K562 (cell line): ENCODE results near the gene ELF2. TPM values are rescaled to one million over a fixed set of nuclear protein-coding genes. Genes with fewer than 3 reads are reported as not detected.

ENCODE experiments used
- CBFB ChIP-seq: sonication (generic); formaldehyde crosslinking; IDR thresholded peaks from 2 replicates; pipeline ENCODE4 v1.4.0; 2020; ENCODE audit warnings: mild to moderate bottlenecking, missing genetic modification reagents
- CEBPG ChIP-seq, 3 experiments: fragments of 200-800 bp in 1 of 3; sonication (Bioruptor generic) in 1 of 3; sonication (generic) in 1 of 3; formaldehyde crosslinking in 1 of 3; IDR thresholded peaks in 2 of 3; conservative IDR thresholded peaks in 1 of 3; 2 replicates each; pipeline versions ENCODE4 v1.6.1 to v1.8.0; 2016 to 2022; ENCODE audit warnings: missing compliant biosample characterization in 2 of 3, missing genetic modification characterization in 2 of 3, mild to moderate bottlenecking in 1 of 3, missing genetic modification reagents in 1 of 3
- CUX1 ChIP-seq: fragments of 200-800 bp; sonication (Bioruptor generic); IDR thresholded peaks from 2 replicates; pipeline ENCODE4 v1.6.1; 2016; ENCODE audit warnings: missing genetic modification characterization, missing compliant biosample characterization
- ELK3 ChIP-seq: fragments of 450-650 bp; formaldehyde crosslinking; IDR thresholded peaks from 2 replicates; pipeline ENCODE4 v1.4.0; 2020; ENCODE audit warnings: mild to moderate bottlenecking
- ETV1 ChIP-seq: fragments of 450-650 bp; conservative IDR thresholded peaks from 2 replicates; pipeline ENCODE4 v1.6.1; 2016; ENCODE audit warnings: missing genetic modification characterization, control low read depth, low read depth, missing compliant biosample characterization
- IRF2 ChIP-seq: sonication (generic); formaldehyde crosslinking; IDR thresholded peaks from 2 replicates; pipeline ENCODE4 v1.8.1; 2022; ENCODE audit warnings: mild to moderate bottlenecking, missing genetic modification reagents
- MAFG ChIP-seq: fragments of 450-650 bp; conservative IDR thresholded peaks from 2 replicates; pipeline ENCODE4 v1.6.1; 2016; ENCODE audit warnings: missing genetic modification characterization, missing compliant biosample characterization
- PTBP1 ChIP-seq: fragments of 200-400 bp; formaldehyde crosslinking; IDR thresholded peaks from 2 replicates; pipeline ENCODE4 v1.6.1; 2017; ENCODE audit warnings: low read depth, low read length
- RHOXF2B ChIP-seq: fragments of 250-450 bp; sonication (Bioruptor Pico); conservative IDR thresholded peaks from 2 replicates; pipeline ENCODE4 v1.5.1; 2021
- RUNX1 ChIP-seq: sonication (generic); IDR thresholded peaks from 2 replicates; pipeline ENCODE4 v1.6.1; 2016; ENCODE audit warnings: antibody characterized with exemption, low read depth
- SMC3 ChIP-seq: conservative IDR thresholded peaks from 2 replicates; pipeline ENCODE4 v1.6.1; 2011; ENCODE audit warnings: low read depth, low read length, improper control_type of control experiment; ENCODE audit not compliant: insufficient read depth
- YBX1 ChIP-seq: fragments of 450-650 bp; IDR thresholded peaks from 2 replicates; pipeline ENCODE4 v1.7.1; 2016; ENCODE audit warnings: mild to moderate bottlenecking
- ZNF449 ChIP-seq: fragments of 250-450 bp; sonication (Bioruptor Pico); IDR thresholded peaks from 2 replicates; pipeline ENCODE4 v1.8.0; 2022; ENCODE audit warnings: moderate library complexity, mild to moderate bottlenecking, inconsistent platforms
- polyA plus RNA-seq, 8 experiments: library from polyadenylated mRNA; depleted of rRNA in 4 of 8; stranded (reverse) in 5 of 8; unstranded in 3 of 8; fragments of >200 nt; fragmentation: Nextera tagmentation in 2 of 8; fragmentation: Illumina TruSeq in 1 of 8; extraction: Ambion mirVana in 2 of 8; extraction: Trizol in 1 of 8; gene quantifications; 2 replicates each; pipeline versions ENCODE4 v1.2.1 to v1.2.3, GENCODE V29; 2011 to 2014; ENCODE audit warnings: inconsistent platforms in 1 of 8, missing spikeins in 1 of 8
- total RNA-seq, 7 experiments: library from RNA; depleted of rRNA in 6 of 7; stranded (reverse); fragments of >200 nt in 6 of 7; fragmentation: Illumina TruSeq in 2 of 7; extraction: Trizol in 2 of 7; gene quantifications; 2 replicates each; pipeline versions ENCODE4 v1.2.1 to v1.2.3, GENCODE V29; 2011 to 2021; ENCODE audit warnings: low replicate concordance in 1 of 7
- TF ChIP-seq, protein P1 (sequence below): sonication (generic); formaldehyde crosslinking; IDR thresholded peaks from 2 replicates; pipeline ENCODE4 v1.8.1; 2023; ENCODE audit warnings: mild to moderate bottlenecking, missing genetic modification reagents
- TF ChIP-seq, protein P2 (sequence below): fragments of 250-450 bp; sonication (Bioruptor Pico); IDR thresholded peaks from 2 replicates; pipeline ENCODE4 v1.4.0; 2020; ENCODE audit warnings: borderline replicate concordance

Gene ELF2
- total and polyA plus RNA-seq, 9 of the 15 experiments (the other 6 are each of a cell fraction or from before 2014, with no cell fraction given) = 9.4 to 58.7 (median 41.6) TPM

DNA sequence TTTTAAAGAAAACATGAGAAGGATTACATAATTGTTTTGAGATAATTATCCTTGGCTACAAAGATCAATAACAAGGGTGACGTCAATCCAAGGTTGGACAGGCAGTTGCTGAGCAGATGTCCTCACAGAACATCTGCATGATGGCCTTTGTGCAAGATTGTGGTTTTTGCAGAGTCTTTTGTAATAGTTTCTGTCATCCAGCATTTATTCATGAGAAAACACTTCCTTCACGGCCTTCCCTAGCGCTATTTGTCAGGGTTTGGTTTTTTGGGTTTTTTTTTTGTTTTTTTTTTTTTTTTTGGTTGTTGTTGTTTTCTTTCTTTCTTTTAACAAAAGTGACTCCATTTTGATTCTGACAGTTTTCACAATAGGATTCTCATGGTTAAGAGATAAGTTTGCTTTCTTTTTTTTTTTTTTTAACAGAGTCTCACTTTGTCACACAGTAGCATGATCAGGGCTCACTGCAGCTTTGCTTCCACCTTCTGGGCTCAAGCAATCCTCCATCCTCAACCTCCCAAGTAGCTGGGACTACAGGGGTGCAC, 31.5 kb upstream of the ELF2 start (continued):
- TF ChIP-seq CUX1 (CRISPR knock-in tag) (peak; percentile 90), PTBP1 (no peak), ELK3 (no peak), YBX1 (no peak), IRF2 (CRISPR knock-in tag) (no peak), RHOXF2B (no peak), MAFG (peak; percentile 53; the same call in 1 of the 2 replicates), ETV1 (tag) (peak; percentile 33; the same call in 1 of the 2 replicates), CEBPG (CRISPR knock-in tag; IDR thresholded peaks at IDR 0.05) (no peak), CEBPG (tag; conservative IDR thresholded peaks at IDR 0.05 in 1 of 2, IDR thresholded peaks at IDR 0.05 in 1 of 2) (peak; percentile 65 to 79), RUNX1 (no peak), CBFB (no peak), SMC3 (no peak), ZNF449 (peak; percentile 84)
- TF ChIP-seq, protein P1, sequence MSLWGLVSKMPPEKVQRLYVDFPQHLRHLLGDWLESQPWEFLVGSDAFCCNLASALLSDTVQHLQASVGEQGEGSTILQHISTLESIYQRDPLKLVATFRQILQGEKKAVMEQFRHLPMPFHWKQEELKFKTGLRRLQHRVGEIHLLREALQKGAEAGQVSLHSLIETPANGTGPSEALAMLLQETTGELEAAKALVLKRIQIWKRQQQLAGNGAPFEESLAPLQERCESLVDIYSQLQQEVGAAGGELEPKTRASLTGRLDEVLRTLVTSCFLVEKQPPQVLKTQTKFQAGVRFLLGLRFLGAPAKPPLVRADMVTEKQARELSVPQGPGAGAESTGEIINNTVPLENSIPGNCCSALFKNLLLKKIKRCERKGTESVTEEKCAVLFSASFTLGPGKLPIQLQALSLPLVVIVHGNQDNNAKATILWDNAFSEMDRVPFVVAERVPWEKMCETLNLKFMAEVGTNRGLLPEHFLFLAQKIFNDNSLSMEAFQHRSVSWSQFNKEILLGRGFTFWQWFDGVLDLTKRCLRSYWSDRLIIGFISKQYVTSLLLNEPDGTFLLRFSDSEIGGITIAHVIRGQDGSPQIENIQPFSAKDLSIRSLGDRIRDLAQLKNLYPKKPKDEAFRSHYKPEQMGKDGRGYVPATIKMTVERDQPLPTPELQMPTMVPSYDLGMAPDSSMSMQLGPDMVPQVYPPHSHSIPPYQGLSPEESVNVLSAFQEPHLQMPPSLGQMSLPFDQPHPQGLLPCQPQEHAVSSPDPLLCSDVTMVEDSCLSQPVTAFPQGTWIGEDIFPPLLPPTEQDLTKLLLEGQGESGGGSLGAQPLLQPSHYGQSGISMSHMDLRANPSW (CRISPR knock-in tag) = no peak
- TF ChIP-seq, protein P2, sequence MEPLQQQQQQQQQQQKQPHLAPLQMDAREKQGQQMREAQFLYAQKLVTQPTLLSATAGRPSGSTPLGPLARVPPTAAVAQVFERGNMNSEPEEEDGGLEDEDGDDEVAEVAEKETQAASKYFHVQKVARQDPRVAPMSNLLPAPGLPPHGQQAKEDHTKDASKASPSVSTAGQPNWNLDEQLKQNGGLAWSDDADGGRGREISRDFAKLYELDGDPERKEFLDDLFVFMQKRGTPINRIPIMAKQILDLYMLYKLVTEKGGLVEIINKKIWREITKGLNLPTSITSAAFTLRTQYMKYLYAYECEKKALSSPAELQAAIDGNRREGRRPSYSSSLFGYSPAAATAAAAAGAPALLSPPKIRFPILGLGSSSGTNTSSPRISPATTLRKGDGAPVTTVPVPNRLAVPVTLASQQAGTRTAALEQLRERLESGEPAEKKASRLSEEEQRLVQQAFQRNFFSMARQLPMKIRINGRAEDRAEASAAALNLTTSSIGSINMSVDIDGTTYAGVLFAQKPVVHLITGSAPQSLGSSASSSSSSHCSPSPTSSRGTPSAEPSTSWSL (CRISPR knock-in tag) = no peak
